Skeletal muscle tissue (tissue), 4 donors: Measurements from ENCODE around the gene DPYSL5. TPM values are rescaled to one million over a fixed set of nuclear protein-coding genes. Genes with fewer than 3 reads are reported as not detected.

ENCODE experiments used
- H3K27ac ChIP-seq: one replicate; pipeline ENCODE4 v1.7.0; 2013; ENCODE audit warnings: mild to moderate bottlenecking, low read depth, low read length, inconsistent platforms
- H3K27me3 ChIP-seq, 3 donors: one replicate each; pipeline ENCODE4 v1.7.0; 2013; ENCODE audit warnings: low read length in 3 of 3; ENCODE audit not compliant: control insufficient read depth in 3 of 3, insufficient read depth in 3 of 3
- H3K36me3 ChIP-seq, 3 donors: one replicate each; pipeline ENCODE4 v1.7.0; 2013; ENCODE audit warnings: low read length in 3 of 3; ENCODE audit not compliant: control insufficient read depth in 3 of 3, insufficient read depth in 3 of 3
- H3K4me1 ChIP-seq, 3 donors: one replicate each; pipeline ENCODE4 v1.7.0; 2013; ENCODE audit warnings: low read length in 3 of 3, mild to moderate bottlenecking in 3 of 3; ENCODE audit not compliant: control insufficient read depth in 3 of 3, insufficient read depth in 3 of 3
- H3K4me3 ChIP-seq, 3 donors: one replicate each; pipeline ENCODE4 v1.7.0; 2013; ENCODE audit warnings: low read length in 3 of 3
- H3K9ac ChIP-seq, 3 donors: one replicate each; pipeline ENCODE4 v1.7.0; 2013; ENCODE audit warnings: low read length in 3 of 3, mild to moderate bottlenecking in 3 of 3, moderate library complexity in 2 of 3, low read depth in 1 of 3
- H3K9me3 ChIP-seq, 3 donors: one replicate each; pipeline ENCODE4 v1.7.0; 2013; ENCODE audit warnings: low read length in 3 of 3; ENCODE audit not compliant: control insufficient read depth in 3 of 3
- total RNA-seq: library from RNA; depleted of rRNA; stranded (reverse); fragments of >200 nt; gene quantifications from one replicate; pipeline ENCODE4 v1.2.3, GENCODE V29; 2014
- donor health status: Osteomylitis.

Gene DPYSL5
- total RNA-seq, 1 donor from 2014 or later: 3.7 TPM

- no peaks in the 10 kb centered on the region for H3K9me3 ChIP-seq
- H3K36me3 ChIP-seq: no peaks in the 10 kb centered on the region
- H3K27me3 ChIP-seq: peaks cover 4 to 25% (median 18%) of the 10 kb centered on the region in 3 donors
- H3K9ac ChIP-seq: no peak overlapping the region
- H3K4me3 ChIP-seq: no peak overlapping the region
- peaks cover 0 to 2% (median 0%) of the 10 kb centered on the region in 3 donors for H3K4me1 ChIP-seq
- H3K27ac ChIP-seq: no peak overlapping the region
Observed at GRCh38 chr2:26910176-26910575, 62.2 kb downstream of the DPYSL5 start.

- Histone ChIP-seq H3K4me3 (no peak overlapping the region), H3K27ac (no peak overlapping the region), H3K9ac (no peak overlapping the region), H3K27me3 (peaks cover 9 to 28% (median 26%) of the 10 kb centered on the region in 3 donors), H3K9me3 (no peaks in the 10 kb centered on the region), H3K36me3 (no peaks in the 10 kb centered on the region), H3K4me1 (peaks cover 0 to 2% (median 0%) of the 10 kb centered on the region in 3 donors)
Observed at GRCh38 chr2:26911911-26912861, 64.3 kb downstream of the DPYSL5 start.

- Histone ChIP-seq H3K4me3 (no peak overlapping the region), H3K27ac (no peak overlapping the region), H3K4me1 (peaks cover 0 to 2% (median 0%) of the 10 kb centered on the region in 3 donors), H3K9me3 (no peaks in the 10 kb centered on the region), H3K36me3 (no peaks in the 10 kb centered on the region), H3K27me3 (peaks cover 9 to 28% (median 26%) of the 10 kb centered on the region in 3 donors), H3K9ac (no peak overlapping the region)
Observed at GRCh38 chr2:26913606-26913998, 65.7 kb downstream of the DPYSL5 start.

- no peak overlapping the region for H3K27ac ChIP-seq
- H3K4me1 ChIP-seq: peaks cover 0 to 2% (median 0%) of the 10 kb centered on the region in 3 donors
- peaks cover 9 to 28% (median 26%) of the 10 kb centered on the region in 3 donors for H3K27me3 ChIP-seq
- H3K4me3 ChIP-seq: no peak overlapping the region
- H3K36me3 ChIP-seq: no peaks in the 10 kb centered on the region
- no peak overlapping the region for H3K9ac ChIP-seq
- no peaks in the 10 kb centered on the region for H3K9me3 ChIP-seq
Observed at GRCh38 chr2:26913999-26914658, 66.2 kb downstream of the DPYSL5 start.

- Histone ChIP-seq H3K9me3 (no peaks in the 10 kb centered on the region), H3K36me3 (no peaks in the 10 kb centered on the region), H3K27me3 (peaks cover 9 to 28% (median 26%) of the 10 kb centered on the region in 3 donors), H3K27ac (no peak overlapping the region), H3K9ac (no peak overlapping the region), H3K4me3 (no peak overlapping the region), H3K4me1 (peaks cover 0 to 2% (median 0%) of the 10 kb centered on the region in 3 donors)
Observed at GRCh38 chr2:26914659-26915310, 66.9 kb downstream of the DPYSL5 start.

- Histone ChIP-seq H3K4me3 (no peak overlapping the region), H3K27ac (no peak overlapping the region), H3K9me3 (no peaks in the 10 kb centered on the region), H3K36me3 (no peaks in the 10 kb centered on the region), H3K4me1 (peaks cover 0 to 2% (median 0%) of the 10 kb centered on the region in 3 donors), H3K27me3 (peaks cover 9 to 28% (median 26%) of the 10 kb centered on the region in 3 donors), H3K9ac (no peak overlapping the region)
Observed at GRCh38 chr2:26915316-26915715, 67.4 kb downstream of the DPYSL5 start.

- no peak overlapping the region for H3K9ac ChIP-seq
- no peaks in the 10 kb centered on the region for H3K9me3 ChIP-seq
- peaks cover 9 to 28% (median 26%) of the 10 kb centered on the region in 3 donors for H3K27me3 ChIP-seq
- H3K4me3 ChIP-seq: no peak overlapping the region
- no peak overlapping the region for H3K27ac ChIP-seq
- H3K36me3 ChIP-seq: no peaks in the 10 kb centered on the region
- peaks cover 0 to 2% (median 0%) of the 10 kb centered on the region in 3 donors for H3K4me1 ChIP-seq
Observed at GRCh38 chr2:26916128-26916692, 68.3 kb downstream of the DPYSL5 start.

- Histone ChIP-seq H3K4me3 (no peak overlapping the region), H3K4me1 (peaks cover 0 to 2% (median 0%) of the 10 kb centered on the region in 3 donors), H3K27ac (no peak overlapping the region), H3K36me3 (no peaks in the 10 kb centered on the region), H3K9ac (no peak overlapping the region), H3K27me3 (peaks cover 9 to 23% (median 17%) of the 10 kb centered on the region in 3 donors), H3K9me3 (no peaks in the 10 kb centered on the region)
Observed at GRCh38 chr2:26917135-26917836, 69.4 kb downstream of the DPYSL5 start.

GRCh38 chr2:26921323-26921722 lies 73.4 kb downstream of the DPYSL5 start:
- peaks cover 0 to 6% (median 2%) of the 10 kb centered on the region in 3 donors for H3K4me1 ChIP-seq
- no peak overlapping the region for H3K4me3 ChIP-seq
- H3K9ac ChIP-seq: no peak overlapping the region
- H3K27me3 ChIP-seq: peaks cover 2 to 8% (median 4%) of the 10 kb centered on the region in 3 donors
- H3K9me3 ChIP-seq: no peaks in the 10 kb centered on the region
- no peaks in the 10 kb centered on the region for H3K36me3 ChIP-seq
- no peak overlapping the region for H3K27ac ChIP-seq
